WTC11 (cell line): ENCODE results near the gene ATP2A1.

ENCODE experiments used
- AFF4 ChIP-seq: sonication (generic); formaldehyde crosslinking; IDR thresholded peaks from 2 replicates; pipeline ENCODE4 v1.8.1; 2023; ENCODE audit warnings: mild to moderate bottlenecking, missing genetic modification reagents, borderline replicate concordance
- CTCF ChIP-seq: fragments of 200-600 bp; IDR thresholded peaks from 2 replicates; pipeline ENCODE4 v1.8.0; 2022; ENCODE audit warnings: antibody characterized with exemption
- E2F4 ChIP-seq: sonication (generic); formaldehyde crosslinking; IDR thresholded peaks from 2 replicates; pipeline ENCODE4 v1.8.1; 2022; ENCODE audit warnings: low read depth, mild to moderate bottlenecking, moderate library complexity, missing genetic modification reagents, borderline replicate concordance
- ESRRA ChIP-seq: sonication (generic); formaldehyde crosslinking; IDR thresholded peaks from 2 replicates; pipeline ENCODE4 v1.8.1; 2022; ENCODE audit warnings: mild to moderate bottlenecking, missing genetic modification reagents, borderline replicate concordance
- FOXP4 ChIP-seq: sonication (generic); formaldehyde crosslinking; IDR thresholded peaks from 2 replicates; pipeline ENCODE4 v1.8.0; 2022; ENCODE audit warnings: mild to moderate bottlenecking, missing genetic modification reagents
- GTF2I ChIP-seq: fragments of 250-450 bp; sonication (Bioruptor Pico); conservative IDR thresholded peaks from 2 replicates; pipeline ENCODE4 v1.4.0; 2021; ENCODE audit warnings: mild to moderate bottlenecking
- JUN ChIP-seq: sonication (generic); formaldehyde crosslinking; IDR thresholded peaks from 2 replicates; pipeline ENCODE4 v1.8.0; 2023; ENCODE audit warnings: mild to moderate bottlenecking, missing genetic modification reagents
- MYBL2 ChIP-seq: sonication (generic); formaldehyde crosslinking; IDR thresholded peaks from 2 replicates; pipeline ENCODE4 v1.8.1; 2023; ENCODE audit warnings: mild to moderate bottlenecking, moderate library complexity, missing genetic modification reagents
- SP1 ChIP-seq: sonication (generic); formaldehyde crosslinking; conservative IDR thresholded peaks from 2 replicates; pipeline ENCODE4 v1.8.1; 2022; ENCODE audit warnings: missing genetic modification reagents
- ZNF263 ChIP-seq: sonication (generic); formaldehyde crosslinking; IDR thresholded peaks from 2 replicates; pipeline ENCODE4 v1.8.1; 2022; ENCODE audit warnings: low read depth, mild to moderate bottlenecking, moderate library complexity, missing genetic modification reagents
- ZNF416 ChIP-seq: fragments of 250-450 bp; sonication (Bioruptor Pico); IDR thresholded peaks from 2 replicates; pipeline ENCODE4 v1.9.0; 2021; ENCODE audit warnings: mild to moderate bottlenecking, inconsistent platforms
- ZNF423 ChIP-seq: fragments of 250-450 bp; sonication (Bioruptor Pico); IDR thresholded peaks from 2 replicates; pipeline ENCODE4 v2.1.2; 2022; ENCODE audit warnings: mild to moderate bottlenecking, moderate library complexity

- no peak for TF ChIP-seq ZNF423 (CRISPR knock-in tag)
- TF ChIP-seq CTCF: no peak
- no peak for TF ChIP-seq E2F4 (CRISPR knock-in tag)
- TF ChIP-seq ESRRA (CRISPR knock-in tag): no peak
- no peak for TF ChIP-seq JUN (CRISPR knock-in tag)
- TF ChIP-seq ZNF416 (CRISPR knock-in tag): no peak
- TF ChIP-seq GTF2I: no peak
- TF ChIP-seq MYBL2 (CRISPR knock-in tag): no peak
- TF ChIP-seq SP1 (CRISPR knock-in tag): no peak
- no peak for TF ChIP-seq AFF4 (CRISPR knock-in tag)
- TF ChIP-seq ZNF263 (CRISPR knock-in tag): no peak
- TF ChIP-seq FOXP4 (CRISPR knock-in tag): no peak
Observed at GRCh38 chr16:28943281-28943680, 65.0 kb downstream of the ATP2A1 start.
